CD4-positive, alpha-beta T cell treated with Interleukin-2 at 100 ng/mL for 4 hours (primary cell): ENCODE measurements around the gene HOXD9.

ENCODE experiments used
- DNase-seq: peaks from one replicate; pipeline ENCODE4 v3.0.0-alpha.2; 2020; ENCODE audit warnings: low spot score

The HOXD9 gene

DNA sequence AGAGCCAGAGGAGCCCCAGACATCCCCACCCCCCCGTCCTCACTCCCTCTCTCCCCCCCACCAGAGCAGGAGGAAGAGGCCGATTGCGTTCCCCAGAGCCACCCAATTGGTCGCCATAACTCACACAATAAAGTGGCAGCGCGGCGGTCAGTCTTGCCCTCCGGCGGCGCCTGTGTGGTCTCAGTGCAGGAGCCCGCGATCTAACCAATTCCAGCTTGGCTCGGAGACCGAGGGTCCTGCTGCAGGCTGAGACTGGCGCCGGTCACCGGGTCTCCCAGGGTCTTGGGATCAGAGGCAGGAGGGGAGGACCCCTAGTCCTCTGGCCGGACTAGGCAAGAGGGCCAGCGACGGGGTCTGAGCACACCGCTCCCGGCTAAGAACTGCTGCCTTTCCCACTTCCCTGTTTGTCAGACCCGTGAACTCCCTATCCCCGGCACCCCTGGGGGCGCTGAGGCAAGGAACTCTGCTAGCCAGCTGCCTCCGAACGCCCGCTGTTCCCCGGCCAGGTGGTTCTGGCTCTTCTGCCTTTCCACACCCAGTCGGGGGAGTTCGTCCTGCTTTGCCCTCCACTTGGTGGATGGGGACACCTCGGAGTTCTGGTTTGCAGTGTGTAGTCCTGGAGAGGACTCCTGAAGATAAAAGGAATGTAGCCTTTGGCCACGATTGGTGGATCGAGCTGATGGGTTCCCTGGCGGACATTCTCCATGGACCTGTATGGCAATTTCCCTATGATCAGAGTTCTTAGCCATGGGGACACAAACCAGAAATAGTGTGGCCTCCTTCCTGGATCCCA, 24.0 kb upstream of the HOXD9 start:
- no peak for DNase-seq

- no peak for DNase-seq
Observed at GRCh38 chr2:176099159-176099727, 23.3 kb upstream of the HOXD9 start.

DNA sequence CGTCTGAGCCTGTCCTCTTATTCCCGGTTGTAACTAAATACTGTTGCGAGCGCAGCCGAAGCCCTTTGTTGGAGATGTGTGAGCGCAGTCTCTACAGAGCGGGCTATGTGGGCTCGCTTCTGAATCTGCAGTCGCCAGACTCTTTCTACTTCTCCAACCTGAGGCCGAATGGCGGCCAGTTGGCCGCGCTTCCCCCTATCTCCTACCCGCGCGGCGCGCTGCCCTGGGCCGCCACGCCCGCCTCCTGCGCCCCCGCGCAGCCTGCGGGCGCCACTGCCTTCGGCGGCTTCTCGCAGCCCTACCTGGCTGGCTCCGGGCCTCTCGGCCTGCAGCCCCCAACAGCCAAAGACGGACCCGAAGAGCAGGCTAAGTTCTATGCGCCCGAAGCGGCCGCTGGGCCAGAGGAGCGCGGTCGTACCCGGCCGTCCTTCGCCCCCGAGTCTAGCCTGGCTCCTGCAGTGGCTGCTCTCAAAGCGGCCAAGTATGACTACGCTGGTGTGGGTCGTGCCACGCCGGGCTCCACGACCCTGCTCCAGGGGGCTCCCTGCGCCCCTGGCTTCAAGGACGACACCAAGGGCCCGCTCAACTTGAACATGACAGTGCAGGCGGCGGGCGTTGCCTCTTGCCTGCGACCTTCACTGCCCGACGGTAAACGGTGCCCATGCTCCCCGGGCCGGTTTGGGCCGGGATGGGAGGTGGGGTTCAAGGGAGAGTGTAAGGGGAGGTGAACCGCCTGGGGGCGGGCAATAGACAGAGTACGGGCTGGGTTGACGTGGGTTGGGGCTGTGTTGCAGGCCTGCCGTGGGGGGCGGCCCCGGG, 22.6 kb upstream of the HOXD9 start, which contains the start of gene HOXD12:
HOXD12 (plus strand) TSS at position 68 of the 819 bp plus-strand sequence; CDS start at position 75, 7 bp downstream.
- DNase-seq: no peak

DNA sequence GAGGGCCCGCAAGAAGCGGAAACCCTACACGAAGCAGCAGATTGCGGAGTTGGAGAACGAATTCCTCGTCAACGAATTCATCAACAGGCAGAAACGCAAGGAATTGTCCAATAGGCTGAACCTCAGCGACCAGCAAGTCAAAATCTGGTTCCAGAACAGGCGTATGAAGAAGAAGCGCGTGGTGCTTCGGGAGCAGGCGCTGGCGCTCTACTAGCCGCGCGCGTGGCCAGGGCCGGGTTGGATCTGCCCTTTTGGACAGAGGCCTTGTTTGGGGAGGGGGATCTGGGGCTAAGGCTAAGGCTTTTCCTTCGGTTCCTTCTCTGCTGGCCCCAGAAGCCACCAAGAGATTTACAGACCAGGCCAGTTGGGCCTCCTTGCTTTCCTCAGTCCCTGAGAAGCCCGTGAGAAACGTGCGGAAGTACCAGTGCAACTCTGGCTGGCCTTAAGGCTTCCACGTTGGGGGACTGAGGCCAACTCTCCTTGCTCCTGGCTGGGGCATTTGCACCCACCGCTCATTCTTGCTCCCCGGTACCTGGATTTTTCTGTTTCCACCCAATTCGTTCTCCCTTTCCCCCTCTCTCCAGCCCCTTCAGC, 21.9 kb upstream of the HOXD9 start:
- DNase-seq: no peak

DNA sequence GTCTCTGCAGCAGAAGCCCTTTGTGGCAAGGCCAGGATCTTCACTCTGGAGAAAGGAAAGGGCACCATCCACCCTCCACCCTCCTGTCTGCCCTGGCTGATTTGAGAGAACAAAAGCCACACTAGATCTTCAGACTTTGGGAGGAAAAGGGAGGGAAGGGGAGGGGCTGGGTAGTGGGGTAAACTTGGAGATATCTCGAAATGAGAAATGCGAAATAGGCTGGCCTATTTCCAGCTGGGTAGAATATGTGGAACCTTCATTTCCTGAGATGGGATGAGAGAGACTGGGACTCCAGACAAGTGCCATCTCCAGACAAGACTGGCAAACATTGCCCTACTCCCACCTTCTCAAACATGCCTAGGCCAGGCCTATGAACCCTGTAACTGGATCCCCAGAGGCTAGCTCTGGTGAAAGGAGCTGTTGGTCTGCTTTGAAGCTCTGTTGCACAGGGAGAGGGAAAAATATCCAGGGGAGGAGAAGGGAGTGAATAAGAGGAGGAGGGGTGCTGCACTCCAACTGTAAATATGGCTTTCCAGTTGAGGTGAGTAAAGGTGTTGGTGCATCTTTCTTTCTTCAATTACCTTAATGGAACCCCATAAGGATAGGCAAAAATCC, 21.2 kb upstream of the HOXD9 start:
- DNase-seq: no peak

- DNase-seq: no peak
Observed at GRCh38 chr2:176101842-176102241, 20.7 kb upstream of the HOXD9 start.

GRCh38 chr2:176102309-176102866, 20.1 kb upstream of the HOXD9 start:
- no peak for DNase-seq

- no peak for DNase-seq
Observed at GRCh38 chr2:176103194-176103593, 19.3 kb upstream of the HOXD9 start.

- no peak for DNase-seq
Observed at GRCh38 chr2:176103742-176104315, 18.7 kb upstream of the HOXD9 start.

GRCh38 chr2:176104316-176105077, 18.0 kb upstream of the HOXD9 start:
- no peak for DNase-seq

- DNase-seq: no peak
Observed at GRCh38 chr2:176105078-176105729, 17.3 kb upstream of the HOXD9 start.

DNA sequence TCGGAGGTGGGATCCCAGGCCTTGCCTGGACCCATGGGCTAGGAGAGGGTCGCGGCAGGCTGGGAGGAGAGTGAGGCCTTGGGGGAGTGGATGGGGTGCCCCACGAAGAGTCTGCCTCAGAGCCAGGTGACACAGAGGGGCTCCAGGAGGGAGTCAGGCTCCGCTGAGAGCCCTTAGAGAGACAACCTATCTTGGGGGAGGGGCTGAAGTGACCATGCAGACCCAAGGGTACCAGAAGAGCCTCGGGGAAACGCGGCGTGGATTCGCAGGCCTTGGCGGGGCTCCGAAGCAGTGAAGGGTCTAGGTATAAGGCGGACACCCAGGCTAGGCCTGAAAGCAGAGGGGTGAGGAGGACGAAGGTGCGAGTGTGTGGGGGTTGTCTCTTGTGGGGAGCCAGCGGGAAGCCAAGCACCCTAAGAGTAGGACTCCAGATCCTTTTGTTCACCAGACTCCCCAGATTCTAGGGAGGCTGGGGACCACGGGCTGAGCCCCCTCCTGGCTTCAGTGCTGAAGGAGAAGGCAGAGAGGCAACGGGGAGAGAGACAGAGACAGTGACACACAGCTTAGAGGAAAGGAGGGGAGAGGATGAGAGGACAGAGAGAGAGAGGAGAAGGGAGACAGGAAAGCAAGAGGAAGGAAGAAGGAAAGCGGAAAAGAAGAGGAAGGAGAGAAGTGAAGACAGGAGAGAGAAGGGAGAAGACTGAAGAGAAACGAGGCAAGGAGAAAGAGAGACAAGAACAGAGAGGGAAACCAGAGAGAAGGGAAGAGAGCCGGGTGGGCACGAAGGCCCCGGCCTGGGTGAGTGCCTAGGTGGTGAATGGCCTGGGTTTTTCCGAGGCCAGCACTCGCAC, 16.6 kb upstream of the HOXD9 start:
- no peak for DNase-seq

DNA sequence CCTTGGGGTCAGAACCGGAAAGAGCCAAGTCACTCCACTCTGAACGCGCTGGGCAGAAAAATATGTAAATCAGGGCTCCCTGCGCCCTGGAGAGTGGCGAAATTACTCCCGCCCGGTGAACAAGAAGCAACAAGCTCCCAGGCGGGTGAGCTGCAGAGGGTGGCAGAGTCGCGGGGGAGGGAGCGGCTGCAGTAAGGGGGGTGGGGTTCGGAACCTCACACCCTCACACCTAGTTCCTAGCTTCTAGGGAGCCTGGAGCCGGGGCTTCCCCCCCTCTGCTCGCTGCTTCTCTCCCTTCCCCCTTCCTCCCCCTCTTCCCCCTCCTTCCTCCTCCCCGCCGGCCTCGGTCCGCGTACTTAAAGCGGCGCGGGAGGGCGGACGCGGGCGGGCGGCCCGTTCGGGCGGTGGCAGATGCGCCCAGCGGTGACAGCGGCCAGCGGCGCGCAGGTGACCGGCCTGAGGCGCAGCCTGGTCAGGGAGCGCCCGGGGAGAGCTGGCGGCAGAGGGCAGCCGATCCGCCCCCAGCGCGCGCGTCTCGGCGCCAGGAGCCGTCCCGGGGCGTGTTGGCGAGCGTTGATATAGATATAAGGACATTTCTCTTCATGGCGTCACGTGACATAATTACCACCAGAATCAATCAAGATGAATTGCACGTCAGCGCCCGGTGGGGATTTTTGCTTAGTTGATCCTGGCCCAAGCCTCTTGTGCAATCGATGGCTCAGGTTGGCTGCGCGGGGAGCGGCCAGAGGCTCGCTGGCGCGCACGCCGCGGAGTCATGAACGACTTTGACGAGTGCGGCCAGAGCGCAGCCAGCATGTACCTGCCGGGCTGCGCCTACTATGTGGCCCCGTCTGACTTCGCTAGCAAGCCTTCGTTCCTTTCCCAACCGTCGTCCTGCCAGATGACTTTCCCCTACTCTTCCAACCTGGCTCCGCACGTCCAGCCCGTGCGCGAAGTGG, 15.7 kb upstream of the HOXD9 start, which contains the start of gene HOXD11:
HOXD11 (plus strand) TSS at position 700 of the 959 bp plus-strand sequence; CDS start at position 776, 76 bp downstream.
- DNase-seq: no peak

GRCh38 chr2:176107731-176108181, 14.8 kb upstream of the HOXD9 start:
- DNase-seq: no peak

DNA sequence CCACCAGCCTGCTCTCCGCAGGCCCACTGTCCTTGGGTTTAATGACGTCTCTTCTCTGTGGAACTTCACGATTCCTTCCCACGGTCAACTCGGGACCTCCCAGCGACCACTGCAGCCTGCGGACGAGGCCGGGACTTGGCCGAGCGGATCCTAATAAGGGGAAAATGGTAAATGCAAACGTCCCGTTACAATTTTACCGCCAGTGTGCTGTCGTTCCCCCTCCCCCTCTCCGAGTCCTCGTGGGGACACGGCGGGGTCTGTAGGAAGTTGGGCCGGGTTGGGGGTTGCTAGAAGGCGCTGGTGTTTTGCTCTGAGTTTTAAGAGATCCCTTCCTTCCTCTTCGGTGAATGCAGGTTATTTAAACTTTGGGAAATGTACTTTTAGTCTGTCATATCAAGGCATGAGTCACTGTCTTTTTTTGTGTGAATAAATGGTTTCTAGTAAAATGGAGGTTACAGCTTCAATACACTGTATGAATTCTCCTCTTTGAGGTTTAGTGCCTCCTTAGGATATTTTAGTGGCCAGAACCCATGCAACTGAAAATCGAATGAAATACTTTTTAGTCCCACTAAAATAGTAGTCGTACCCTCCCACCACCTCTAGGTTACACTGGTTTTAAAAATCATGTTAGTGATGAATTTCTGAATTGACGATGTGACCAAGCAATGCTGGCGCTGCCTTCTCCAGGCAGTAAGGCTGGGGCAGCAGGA, 13.2 kb upstream of the HOXD9 start:
- DNase-seq: no peak

- no peak for DNase-seq
Observed at GRCh38 chr2:176109946-176110345, 12.6 kb upstream of the HOXD9 start.
